ENCODE measurements around the gene FHIP1A.
"Not testable (repeated sequence)": the region's sequence is repeated elsewhere in the genome, so short reads cannot be mapped to it uniquely, and the experiment has no call there.

DNA sequence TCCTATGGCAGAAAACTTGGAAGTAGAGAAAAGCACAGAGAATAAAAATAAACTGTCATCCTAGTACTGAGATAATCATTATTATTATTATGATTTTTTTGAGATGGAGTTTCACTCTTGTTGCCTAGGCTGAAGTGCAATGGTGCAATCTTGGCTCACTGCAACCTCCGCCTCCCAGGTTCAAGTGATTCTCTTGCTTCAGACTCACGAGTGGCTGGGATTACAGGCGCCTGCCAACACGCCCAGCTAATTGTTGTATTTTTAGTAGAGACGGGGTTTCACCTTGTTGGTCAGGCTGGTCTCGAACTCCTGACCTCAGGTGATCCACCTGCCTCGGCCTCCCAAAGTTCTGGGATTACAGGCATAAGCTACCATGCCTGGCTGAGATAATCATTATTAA is 4.2 kb upstream of the FHIP1A start:
- TF ChIP-seq, protein P1, sequence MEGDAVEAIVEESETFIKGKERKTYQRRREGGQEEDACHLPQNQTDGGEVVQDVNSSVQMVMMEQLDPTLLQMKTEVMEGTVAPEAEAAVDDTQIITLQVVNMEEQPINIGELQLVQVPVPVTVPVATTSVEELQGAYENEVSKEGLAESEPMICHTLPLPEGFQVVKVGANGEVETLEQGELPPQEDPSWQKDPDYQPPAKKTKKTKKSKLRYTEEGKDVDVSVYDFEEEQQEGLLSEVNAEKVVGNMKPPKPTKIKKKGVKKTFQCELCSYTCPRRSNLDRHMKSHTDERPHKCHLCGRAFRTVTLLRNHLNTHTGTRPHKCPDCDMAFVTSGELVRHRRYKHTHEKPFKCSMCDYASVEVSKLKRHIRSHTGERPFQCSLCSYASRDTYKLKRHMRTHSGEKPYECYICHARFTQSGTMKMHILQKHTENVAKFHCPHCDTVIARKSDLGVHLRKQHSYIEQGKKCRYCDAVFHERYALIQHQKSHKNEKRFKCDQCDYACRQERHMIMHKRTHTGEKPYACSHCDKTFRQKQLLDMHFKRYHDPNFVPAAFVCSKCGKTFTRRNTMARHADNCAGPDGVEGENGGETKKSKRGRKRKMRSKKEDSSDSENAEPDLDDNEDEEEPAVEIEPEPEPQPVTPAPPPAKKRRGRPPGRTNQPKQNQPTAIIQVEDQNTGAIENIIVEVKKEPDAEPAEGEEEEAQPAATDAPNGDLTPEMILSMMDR (IDR thresholded peaks at IDR 0.05) = not testable (repeated sequence)
- not testable (repeated sequence) for TF ChIP-seq POLR2A, POLR2AphosphoS5 (IDR thresholded peaks at IDR 0.05)

All from upper lobe of left lung (tissue), 4 donors.